Hepatic stellate cell (primary cell): ENCODE data around the gene ALOX15B.
"Not testable (repeated sequence)": the region's sequence is repeated elsewhere in the genome, so short reads cannot be mapped to it uniquely, and the experiment has no call there.

Experiments used
- DNase-seq: peaks from one replicate; pipeline ENCODE4 v3.0.0; 2011; ENCODE audit warnings: low spot score

Gene ALOX15B

DNA sequence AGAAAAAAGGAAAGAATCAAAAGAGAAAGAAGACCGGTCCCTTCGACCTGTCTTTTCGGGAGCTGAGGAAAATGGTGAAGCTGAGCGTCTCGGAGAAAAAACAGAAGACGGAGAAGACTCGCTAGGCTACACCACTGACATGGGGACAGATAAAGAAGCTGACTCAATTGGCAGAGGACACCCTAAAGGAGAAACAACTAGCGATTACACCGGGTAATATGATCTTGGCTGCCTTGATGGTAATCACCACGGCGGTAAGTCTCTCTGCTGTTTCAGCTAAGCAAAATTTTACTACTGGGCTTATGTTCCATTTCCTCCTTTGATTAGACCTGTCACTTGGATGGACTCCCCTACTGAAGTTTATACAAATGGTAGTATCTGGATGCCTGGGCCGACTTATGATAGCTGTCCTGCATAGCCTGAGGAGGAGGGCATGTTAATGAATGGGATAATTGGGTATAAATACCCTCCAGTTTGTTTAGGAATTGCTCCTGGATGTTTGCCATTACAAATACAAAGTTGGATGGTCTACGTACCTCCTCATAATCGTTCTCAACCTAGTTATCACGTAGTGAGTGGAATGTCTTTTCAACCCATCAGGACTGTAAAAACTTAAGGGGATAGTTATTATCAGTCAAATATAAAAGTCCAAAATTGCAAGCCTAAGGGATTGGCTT is 24.1 kb downstream of the ALOX15B start:
- no peak for DNase-seq

DNA sequence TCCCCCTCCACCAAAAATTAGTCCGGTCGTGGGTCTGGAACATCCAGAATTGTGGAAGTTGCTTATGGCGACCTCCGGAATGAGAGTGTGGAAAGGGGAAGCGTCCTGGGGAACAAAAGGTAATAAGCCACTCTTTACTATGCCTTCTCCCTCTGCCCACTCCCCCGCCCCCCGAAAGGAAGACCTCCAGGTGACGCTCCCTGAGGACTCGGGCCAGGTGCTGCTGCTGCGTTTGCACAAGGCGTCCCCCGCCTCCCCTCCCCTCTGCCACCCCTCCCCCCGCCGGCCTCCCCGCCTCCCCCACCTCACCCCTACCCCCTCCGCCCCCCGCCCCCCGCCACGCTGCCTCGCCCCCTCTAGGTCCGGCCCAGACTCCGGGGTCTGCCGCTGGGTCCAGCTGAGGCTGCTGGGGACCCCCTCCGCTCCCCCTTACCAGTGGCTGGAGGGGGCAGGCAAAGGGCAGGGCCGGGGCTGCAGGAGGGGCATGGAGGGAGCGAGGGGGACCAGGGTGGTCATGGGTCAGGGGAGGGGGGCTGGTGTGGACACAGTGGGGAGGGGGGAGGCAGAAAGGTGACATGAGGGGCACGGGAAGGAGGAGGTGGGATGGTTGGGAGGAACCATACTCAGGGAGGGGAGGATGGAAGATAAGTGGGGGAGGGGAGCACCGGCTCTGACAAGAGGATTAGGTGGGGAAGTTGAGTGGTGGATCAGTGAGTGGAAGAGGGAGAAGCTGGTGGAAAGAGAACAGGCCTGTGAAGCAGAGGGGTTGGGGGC is 25.1 kb downstream of the ALOX15B start:
- DNase-seq = no peak

DNA sequence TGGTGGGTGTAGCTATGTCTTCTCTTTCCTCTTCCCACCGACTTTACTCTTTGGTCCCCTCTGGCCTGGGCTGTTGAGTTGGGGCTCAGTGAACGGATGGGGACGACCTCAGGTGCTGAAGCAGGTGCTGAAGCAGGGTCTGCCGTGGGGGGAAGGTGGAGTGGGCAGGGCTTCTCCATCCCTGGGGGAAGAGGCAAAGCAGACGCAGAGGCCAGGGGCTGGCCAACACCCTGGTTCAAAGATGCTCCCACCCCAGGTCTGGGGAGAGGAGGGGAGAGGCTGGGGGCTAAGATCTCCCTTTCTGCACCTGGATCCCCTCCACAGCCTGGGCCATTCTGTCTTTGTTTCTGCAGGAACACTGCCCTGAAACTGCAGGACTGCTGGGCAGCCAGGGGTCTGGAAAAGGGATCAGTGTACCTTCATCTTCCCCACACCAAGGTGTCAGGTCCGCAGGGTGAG is 25.7 kb downstream of the ALOX15B start:
- no peak for DNase-seq

DNA sequence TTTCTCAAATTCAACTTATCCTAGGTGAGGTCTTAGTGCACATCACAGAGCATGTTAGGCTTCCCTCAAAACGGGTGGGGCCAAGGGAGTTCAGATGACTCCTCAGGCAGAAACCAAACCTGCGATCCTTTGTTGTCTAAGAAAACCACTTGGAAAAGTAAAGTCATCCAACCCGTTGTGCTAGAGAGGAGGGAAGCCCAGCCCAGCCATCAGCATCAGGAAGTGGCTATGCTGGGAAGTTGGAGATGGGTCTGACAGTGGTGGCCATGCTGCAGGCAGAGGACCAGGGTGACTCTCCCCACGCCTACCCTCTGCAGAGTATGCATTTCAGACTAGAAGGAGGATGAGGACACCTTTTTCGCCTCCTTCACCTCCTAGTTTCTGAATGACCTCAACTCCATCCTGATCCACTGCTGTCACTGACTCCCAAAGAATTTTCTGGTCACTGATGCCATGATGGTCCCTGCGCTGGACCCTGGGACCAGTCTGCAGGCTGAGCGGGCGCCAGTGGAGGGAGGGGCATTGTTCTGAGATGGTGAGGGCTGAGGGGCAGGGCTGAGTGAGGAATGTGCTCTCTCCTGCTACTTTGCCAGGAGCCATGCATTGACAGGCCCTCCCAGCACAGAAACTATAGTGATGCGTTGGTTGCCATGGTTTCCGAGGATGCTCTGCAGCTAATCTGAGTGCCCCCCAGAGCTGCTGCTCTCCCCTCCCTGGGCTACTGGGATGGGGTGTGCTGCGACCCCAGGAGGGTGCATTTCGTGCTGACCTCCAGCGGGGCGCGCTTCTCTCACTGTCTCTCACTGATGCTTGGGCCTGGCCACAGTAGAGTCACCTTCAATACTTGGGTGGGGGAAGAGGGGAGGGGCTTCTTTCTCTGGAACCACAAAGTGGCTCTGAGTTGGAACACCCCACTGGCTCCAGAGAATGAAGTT is 28.2 kb downstream of the ALOX15B start:
- DNase-seq = no peak

DNA sequence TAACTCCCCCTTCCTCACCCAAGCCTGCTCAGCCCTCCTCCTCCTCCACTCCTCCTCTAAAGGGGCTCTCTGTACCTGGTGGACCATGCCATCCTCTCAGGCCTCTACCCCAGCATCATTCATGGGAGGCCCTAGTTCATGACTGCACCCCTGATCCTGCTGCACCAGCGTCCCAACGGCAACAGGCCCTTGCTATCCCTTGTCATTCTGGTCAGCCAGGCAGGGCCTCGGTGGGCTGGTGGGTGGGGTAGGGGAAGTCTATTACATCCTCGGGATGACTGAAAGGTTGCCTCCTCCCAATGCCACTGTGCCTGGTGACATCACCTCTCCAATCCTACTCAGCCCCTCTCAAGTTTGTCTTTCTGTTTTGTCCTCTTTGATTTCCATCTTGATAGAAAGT is 28.9 kb downstream of the ALOX15B start:
- DNase-seq = no peak

DNA sequence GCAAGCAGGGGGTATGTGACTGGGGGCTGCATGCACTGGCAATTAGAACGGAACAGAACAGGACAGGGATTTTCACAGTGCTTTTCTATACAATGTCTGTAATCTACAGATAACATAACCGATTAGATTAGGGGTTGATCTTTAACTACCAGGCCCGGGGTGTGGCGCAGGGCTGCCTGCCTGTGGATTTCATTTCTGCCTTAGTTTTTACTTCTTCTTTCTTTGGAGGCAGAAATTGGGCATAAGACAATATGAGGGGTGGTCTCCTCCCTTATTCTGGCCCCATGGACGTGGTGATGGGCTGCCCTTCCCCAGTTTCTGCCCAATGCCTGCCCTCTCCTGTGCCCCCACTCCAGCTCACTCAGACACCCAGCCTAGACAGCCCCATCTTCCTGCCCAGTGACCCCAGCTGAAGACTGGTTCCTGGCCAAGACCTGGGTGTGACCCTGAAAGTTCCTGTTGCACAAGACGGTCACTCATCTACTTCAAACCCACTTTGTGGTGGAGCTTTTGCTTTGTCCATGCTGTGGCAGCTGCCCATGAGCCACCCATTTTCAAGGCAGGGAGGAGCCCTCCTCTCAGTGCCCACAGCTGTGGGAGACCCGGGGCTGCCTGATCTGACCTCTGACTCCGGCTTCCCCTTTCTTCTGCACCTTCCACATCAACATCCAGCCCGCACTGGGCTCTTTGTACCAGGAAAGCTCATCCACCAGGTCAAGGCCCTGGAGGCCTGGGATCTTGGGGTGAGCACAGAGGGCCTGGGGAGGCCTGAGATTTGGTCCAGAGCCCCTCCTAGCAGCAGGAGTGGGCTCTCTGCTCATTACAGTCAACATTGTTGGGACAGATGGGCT is 30.1 kb downstream of the ALOX15B start:
- DNase-seq = no peak

DNA sequence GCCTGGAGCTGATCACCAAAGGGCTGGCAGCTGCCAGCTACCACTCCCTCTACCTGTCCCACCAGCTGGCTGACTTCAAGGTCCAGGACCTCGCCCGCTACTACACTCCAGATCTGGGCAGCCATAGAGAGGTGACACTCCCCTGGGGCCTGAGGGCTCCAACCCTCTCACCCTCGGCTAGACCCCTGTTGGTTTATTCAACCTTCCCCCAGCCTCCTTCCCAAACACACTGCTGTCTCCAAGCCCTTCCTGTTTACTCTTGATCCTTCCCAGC is 30.7 kb downstream of the ALOX15B start:
- no peak for DNase-seq

DNA sequence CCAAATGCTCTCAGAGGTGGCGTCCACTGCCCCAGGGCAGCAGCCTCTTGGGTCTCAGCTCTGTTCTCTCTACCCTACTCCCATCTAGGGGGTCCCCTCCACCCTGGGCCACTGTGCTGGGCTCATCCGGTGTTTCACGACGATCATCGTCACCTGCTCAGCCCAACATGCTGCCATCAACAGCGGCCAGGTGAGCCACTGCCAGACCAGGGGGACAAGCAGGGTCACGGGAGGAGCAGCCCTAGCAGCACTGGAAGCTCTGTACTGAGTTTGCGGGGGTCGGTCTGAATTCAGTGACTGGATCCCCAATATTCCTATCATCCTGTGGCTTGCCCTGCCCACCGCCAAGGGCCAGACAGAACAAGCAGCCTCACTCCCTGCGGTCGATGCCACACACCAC is 32.6 kb downstream of the ALOX15B start:
- DNase-seq = no peak

DNA sequence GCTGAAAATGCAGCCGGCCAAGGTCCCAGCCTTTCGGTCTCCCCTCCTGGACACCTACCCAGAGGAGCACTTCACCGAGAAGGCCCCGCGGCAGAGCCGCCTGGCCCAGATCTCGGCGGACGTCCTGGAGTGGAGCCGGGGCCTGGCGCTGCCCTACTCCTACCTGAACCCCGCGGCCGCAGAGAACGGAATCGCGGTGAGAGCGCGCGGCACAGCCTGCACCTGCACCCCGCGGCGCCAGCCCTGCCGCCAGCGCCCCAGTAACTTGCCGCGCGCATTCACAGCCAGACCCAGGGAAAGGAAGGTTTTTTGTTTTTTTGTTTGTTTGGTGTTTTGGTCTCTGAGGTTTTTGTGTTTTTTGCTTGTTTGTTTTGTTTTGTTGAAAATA is 33.5 kb downstream of the ALOX15B start:
- no peak for DNase-seq

DNA sequence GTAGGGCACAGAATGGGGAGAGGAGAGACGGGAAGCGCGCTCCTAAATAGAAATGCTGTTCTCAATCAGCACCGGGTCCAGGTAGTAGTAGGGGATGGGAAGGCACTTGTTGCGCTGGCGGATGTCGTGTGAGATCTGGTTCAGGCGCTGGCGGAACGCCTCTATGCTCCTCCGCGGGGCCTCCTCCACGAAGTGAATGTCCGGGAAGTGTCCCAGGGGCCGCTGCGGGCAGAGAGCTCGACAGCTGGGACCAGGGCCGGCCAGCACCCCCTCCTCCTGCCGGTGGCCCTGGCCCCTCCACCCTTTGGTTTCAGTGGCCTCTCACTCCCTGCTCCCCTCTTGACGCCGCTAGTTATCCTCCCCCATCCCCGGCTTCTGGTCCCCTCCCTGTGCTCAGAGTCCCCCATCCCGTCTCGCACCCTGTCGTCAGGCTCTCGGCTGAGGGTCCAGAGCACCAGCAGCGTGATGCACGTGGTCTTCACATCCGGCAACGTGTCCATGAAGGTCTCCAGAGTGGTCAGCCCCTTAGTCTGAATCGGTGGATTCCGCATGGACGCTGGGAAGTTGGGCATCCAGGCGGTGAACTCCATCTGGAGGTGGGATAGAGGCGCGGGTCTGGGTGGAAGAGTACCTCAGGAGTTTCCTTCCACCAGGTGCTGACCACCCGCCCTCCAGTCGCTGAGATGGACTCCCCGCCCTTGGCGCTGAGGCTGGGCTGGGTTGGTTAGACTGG is 34.0 kb downstream of the ALOX15B start:
- DNase-seq = no peak

DNA sequence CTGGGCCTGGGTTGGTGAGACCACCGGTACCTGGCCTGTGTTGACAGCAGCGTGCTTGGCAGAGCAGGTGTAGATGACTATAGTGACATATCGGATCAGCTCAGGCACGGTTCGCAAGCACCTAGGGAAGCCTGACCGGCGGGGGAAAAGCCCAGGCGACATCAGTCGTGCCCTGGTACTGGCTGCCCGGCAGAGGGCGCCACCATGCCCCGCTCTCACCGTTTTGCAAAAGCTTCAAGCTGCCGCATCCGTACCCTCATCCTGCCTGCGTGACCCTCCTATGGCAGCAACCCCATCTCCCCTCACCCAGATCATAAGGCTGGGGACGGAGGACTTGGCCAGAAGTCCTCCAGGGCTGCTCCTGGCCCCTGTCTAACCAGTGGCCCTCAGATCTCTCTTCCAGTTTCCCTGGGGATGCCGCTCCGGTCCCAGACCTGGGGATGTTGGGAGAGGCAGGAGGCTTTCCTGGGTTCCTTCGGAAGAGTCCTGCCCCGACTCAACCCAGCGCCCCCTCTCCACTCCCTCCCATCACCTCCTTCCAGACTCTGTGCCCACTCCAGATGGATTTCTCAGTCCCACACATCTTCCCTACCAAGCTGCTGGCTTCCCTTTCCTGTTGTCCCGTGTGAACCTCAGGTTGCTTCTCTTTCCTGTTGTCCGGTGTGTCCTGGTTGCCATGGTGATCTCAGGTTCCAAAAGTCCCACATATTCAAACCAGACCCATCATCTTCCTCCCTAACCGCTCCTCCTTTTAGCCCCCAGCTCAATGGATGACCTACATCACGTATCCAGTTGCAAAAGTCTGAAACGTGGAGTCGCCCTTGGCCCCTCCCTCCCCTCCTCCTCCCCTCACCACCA is 35.0 kb downstream of the ALOX15B start:
- DNase-seq = peak; percentile 79

DNA sequence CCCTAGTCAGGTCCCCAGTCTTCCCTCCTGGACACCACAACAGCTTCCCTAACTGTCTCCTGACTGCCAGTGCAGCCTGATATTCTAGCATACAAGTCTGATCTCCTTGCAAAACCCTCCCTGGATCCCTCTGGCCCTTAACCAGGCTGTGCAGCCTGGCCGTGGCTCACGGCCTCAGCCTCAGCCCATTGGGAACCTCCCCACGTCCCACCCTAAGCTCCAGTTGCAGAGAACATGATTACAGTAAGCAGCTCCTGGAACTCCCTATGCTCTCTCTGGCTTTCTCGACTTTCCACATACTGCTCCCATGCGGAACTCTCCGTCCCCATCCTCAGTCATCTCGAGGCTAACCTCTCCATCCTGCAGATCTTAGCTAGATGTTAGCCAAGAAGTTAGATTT is 35.7 kb downstream of the ALOX15B start:
- DNase-seq = no peak

DNA sequence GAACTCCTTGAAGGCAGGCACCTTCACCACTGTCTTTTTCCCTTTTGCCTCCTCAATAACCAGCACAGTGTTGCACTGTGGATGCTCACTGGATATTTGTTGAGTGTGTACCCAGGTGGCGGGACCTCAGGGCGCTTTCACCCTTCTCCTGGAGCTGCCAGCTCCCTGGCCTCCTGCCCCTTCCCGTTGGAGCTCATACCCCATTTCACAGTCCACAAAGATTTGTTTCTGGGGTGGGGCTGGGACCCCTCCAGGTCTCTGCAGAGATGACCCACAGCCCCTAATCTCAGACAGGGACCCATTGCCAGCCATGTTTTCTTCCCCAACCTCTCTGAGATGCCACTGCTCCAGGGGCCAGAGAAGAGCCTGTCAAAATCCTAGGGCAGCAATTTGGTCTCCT is 36.2 kb downstream of the ALOX15B start:
- DNase-seq = no peak

DNA sequence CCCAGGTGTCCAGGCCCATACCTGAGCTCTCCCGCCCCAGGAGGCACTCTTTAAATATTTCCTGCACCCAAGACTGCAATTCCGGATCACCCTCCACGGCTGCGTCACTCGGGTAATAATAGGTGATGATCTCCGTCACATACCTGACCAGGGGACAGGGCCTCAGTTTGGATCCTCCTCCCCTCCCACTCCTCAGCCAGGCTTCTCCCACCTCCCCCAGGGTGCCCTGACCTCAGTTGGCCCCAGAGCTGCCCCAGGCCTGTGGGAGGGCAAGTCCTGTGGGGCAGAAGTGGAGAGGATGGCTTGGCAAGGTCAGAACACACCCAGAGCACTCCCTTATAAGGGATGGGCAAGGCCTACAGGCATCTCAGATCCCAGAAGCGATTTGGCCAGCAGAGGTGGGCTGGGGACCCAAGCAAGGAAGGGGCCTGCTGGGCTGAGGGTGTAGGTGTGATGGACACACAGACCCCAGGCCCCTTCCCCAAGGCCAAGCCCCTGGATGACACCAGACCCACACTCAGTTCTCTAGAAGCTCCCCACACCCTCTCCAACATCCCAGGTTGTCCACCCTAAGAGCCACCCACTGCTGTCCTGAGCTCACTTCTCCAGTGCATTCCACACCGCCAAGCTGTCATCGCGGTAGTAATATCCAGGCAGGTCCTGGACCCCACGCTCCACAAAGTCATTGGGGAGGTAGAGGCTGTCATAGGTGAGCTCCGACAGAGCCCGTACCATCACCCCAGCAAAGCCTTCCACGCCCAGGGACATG is 36.9 kb downstream of the ALOX15B start:
- no peak for DNase-seq

DNA sequence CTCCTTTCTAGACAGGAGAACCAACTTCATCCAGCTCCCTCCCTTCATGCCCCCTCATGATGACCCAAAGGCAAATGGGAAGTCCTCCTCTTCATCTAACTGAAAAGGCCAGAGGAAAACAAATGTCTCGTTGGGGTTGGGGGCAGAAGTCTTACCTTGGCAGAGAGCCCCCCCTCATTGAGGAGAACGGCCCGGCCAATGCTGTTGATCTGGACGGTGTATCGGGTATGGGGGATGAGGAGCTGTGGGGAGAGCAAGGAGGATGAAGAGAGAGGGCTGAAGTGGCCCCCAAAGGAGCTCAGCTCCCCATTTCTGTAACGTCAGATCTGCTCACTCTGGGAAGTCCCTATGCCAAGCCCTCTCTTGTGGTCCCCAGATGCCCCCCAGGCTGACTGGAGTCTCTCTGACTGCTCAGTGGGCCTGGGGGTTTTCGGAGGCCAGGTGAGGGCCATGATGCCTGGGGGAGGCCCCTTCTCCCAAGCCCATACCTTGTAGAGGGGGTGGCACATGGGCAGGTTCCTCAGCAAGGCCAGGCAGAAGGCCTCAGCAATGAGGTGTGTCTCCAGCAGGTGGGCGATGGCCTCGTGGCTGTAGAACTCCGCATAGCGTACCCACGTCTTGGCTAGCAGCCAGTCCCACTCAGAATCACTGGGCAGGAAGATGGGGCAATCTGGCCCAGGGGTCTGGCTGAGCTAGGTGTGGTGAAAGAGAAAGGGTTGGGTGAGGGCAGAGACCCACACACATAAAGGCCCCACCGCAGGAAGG is 37.8 kb downstream of the ALOX15B start:
- no peak for DNase-seq

DNA sequence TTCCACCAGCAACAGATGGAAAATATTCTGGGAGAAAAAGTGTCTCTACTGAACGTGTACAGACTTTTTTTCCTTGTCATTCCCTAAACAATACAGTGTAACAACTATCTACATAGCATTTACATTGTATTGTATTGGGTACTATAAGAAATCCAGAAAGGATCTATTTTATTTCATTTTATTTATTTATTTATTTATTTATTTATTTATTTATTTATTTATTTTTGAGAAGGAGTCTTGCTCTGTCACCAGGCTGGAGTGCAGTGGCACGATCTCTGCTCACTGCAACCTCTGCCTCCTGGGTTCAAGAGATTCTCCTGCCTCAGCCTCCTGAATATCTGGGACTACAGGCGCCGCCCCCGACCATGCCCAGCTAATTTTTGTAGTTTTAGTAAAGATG is 39.1 kb downstream of the ALOX15B start:
- DNase-seq = not testable (repeated sequence)

DNA sequence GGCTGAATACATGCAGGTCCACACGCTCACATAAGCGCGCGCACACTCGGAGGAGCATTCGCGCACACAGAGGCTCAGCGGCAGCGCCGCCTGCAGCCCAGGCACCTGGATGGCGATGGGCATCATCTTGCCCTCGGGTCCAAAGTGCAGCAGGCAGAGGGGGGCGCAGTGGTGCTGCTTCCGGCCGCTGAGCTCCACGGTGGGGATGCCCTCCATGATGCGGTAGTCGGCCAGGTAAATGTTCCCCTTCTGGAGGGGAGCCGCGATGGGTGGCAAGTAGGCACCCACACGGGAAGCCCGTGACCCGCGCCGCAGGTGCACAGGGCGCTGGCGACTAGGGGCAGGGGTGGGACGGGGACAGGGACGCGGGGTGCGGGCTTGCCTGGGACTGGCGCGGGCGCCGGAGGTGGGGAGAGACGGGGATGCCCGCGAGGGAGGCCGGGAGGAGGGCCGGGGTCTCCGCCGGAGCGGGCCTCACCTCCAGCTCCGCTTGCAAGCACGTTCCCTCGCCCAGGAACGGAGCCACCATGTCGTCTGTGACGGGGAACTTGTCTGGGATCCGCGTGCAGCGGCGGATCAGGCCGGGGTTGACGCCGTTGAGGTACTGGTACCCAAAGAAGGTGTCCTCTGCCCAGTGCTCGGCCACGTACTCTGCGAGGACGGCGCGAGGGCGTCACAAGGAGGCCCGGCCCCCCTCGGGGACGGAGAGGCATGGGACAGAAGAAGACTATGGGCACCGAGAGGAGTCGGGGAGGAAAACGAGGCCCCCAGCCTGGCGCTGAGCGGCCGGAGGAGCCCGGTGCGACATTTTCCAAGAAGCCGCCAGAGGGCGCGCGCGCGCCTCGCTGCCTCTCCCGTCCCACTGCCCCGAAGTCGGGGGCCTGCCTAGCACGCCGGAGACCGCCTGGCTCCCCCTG is 40.7 kb downstream of the ALOX15B start:
- peak; percentile 88 for DNase-seq
